Liver (tissue), 9 donors: Measurements from ENCODE around the gene STAT2. TPM values are rescaled to one million over a fixed set of nuclear protein-coding genes. Genes with fewer than 3 reads are reported as not detected.
A peak's percentile ranks its signal among the peaks of the same experiment; 100 is the strongest.

Experiments used
- DNase-seq: peaks from one replicate; pipeline ENCODE4 v3.0.0-alpha.2; 2017; ENCODE audit warnings: low spot score
- H3K27ac ChIP-seq, 2 donors: one replicate each; pipeline ENCODE4 v1.7.0; 2013; ENCODE audit warnings: inconsistent platforms in 2 of 2, low read length in 2 of 2, control low read depth in 1 of 2, low read depth in 1 of 2, mild to moderate bottlenecking in 1 of 2
- H3K27me3 ChIP-seq, 4 donors: one replicate each; pipeline versions ENCODE4 v1.6.1 to v1.7.0; 2013; ENCODE audit warnings: low read length in 3 of 4, inconsistent platforms in 1 of 4, mild to moderate bottlenecking in 1 of 4, moderate library complexity in 1 of 4; ENCODE audit not compliant: control insufficient read depth in 4 of 4, insufficient read depth in 4 of 4
- H3K36me3 ChIP-seq, 4 donors: one replicate each; pipeline versions ENCODE4 v1.6.1 to v1.7.0; 2013; ENCODE audit warnings: low read length in 3 of 4, mild to moderate bottlenecking in 3 of 4, low read depth in 1 of 4, moderate library complexity in 1 of 4; ENCODE audit not compliant: control insufficient read depth in 4 of 4, insufficient read depth in 3 of 4
- H3K4me1 ChIP-seq, 4 donors: one replicate each; pipeline versions ENCODE4 v1.6.1 to v1.7.0; 2013; ENCODE audit warnings: low read length in 3 of 4, mild to moderate bottlenecking in 3 of 4, moderate library complexity in 1 of 4; ENCODE audit not compliant: control insufficient read depth in 4 of 4, insufficient read depth in 4 of 4
- H3K4me3 ChIP-seq, 3 donors: one replicate each; pipeline versions ENCODE4 v1.6.1 to v1.7.0; 2013; ENCODE audit warnings: low read length in 3 of 3, control low read depth in 1 of 3, low read depth in 1 of 3, mild to moderate bottlenecking in 1 of 3
- H3K9ac ChIP-seq, 2 donors: one replicate each; pipeline ENCODE4 v1.7.0; 2013; ENCODE audit warnings: low read length in 2 of 2, mild to moderate bottlenecking in 2 of 2, moderate library complexity in 2 of 2, control low read depth in 1 of 2, low read depth in 1 of 2
- H3K9me3 ChIP-seq, 4 donors: one replicate each; pipeline versions ENCODE4 v1.6.1 to v1.7.0; 2013; ENCODE audit warnings: low read length in 3 of 4; ENCODE audit not compliant: control insufficient read depth in 4 of 4
- ATF3 ChIP-seq: IDR thresholded peaks from 2 replicates; pipeline ENCODE4 v1.6.1; 2016; ENCODE audit warnings: antibody characterized with exemption
- CTCF ChIP-seq: fragments of 150-350 bp; IDR thresholded peaks from 2 replicates; pipeline ENCODE4 v1.5.1; 2017; ENCODE audit warnings: improper control_type of control experiment, low read depth, low read length; ENCODE audit not compliant: missing input control
- GABPA ChIP-seq, 2 donors: IDR thresholded peaks in 1 of 2; conservative IDR thresholded peaks in 1 of 2; 2 replicates each; pipeline ENCODE4 v1.6.1; 2016; ENCODE audit warnings: antibody characterized with exemption in 2 of 2, mild to moderate bottlenecking in 1 of 2, moderate library complexity in 1 of 2
- HNF4A ChIP-seq, 2 donors: conservative IDR thresholded peaks; 2 replicates each; pipeline ENCODE4 v1.6.1; 2016; ENCODE audit warnings: antibody characterized with exemption in 2 of 2, mild to moderate bottlenecking in 2 of 2
- RAD21 ChIP-seq, 2 donors: IDR thresholded peaks; 2 replicates each; pipeline ENCODE4 v1.6.1; 2016; ENCODE audit warnings: antibody characterized with exemption in 2 of 2, mild to moderate bottlenecking in 2 of 2
- RXRA ChIP-seq, 2 donors: IDR thresholded peaks; 2 replicates each; pipeline ENCODE4 v1.6.1; 2017 to 2018; ENCODE audit warnings: antibody characterized with exemption in 2 of 2, mild to moderate bottlenecking in 1 of 2
- SP1 ChIP-seq: IDR thresholded peaks from 2 replicates; pipeline ENCODE4 v1.6.1; 2018; ENCODE audit warnings: antibody characterized with exemption, mild to moderate bottlenecking
- YY1 ChIP-seq: IDR thresholded peaks from 2 replicates; pipeline ENCODE4 v1.6.1; 2016; ENCODE audit warnings: antibody characterized with exemption, mild to moderate bottlenecking
- WGBS: extraction: QIAGEN DNeasy Blood & Tissue Kit; methylation state at CpG from one replicate; pipeline ENCODE4 v1.1.7; 2013; 5-methylcytosine and 5-hydroxymethylcytosine counted together
- polyA plus RNA-seq, 2 donors: library from polyadenylated mRNA; stranded (reverse) in 1 of 2; unstranded in 1 of 2; fragments of 200-250 nt in 1 of 2; fragments of >200 nt in 1 of 2; fragmentation: Nextera tagmentation in 1 of 2; extraction: Ambion mirVana in 1 of 2; gene quantifications; one replicate each; pipeline versions ENCODE4 v1.2.1 to v1.2.3, GENCODE V29; 2013 to 2015
- total RNA-seq, 2 donors: library from RNA; depleted of rRNA; stranded (reverse); fragments of >200 nt; gene quantifications; one replicate each; pipeline ENCODE4 v1.2.3, GENCODE V29; 2014
- TF ChIP-seq, protein P1 (sequence below): IDR thresholded peaks from 2 replicates; pipeline ENCODE4 v1.6.1; 2016; ENCODE audit warnings: antibody characterized with exemption, mild to moderate bottlenecking
- donor health status: healthy.
- donor health status: healthy.
- donor health status: healthy.
- donor health status: healthy.
- donor health status: healthy.

The STAT2 gene
- total and polyA plus RNA-seq, 4 donors = 48.4 to 219 (median 66.6) TPM

DNA sequence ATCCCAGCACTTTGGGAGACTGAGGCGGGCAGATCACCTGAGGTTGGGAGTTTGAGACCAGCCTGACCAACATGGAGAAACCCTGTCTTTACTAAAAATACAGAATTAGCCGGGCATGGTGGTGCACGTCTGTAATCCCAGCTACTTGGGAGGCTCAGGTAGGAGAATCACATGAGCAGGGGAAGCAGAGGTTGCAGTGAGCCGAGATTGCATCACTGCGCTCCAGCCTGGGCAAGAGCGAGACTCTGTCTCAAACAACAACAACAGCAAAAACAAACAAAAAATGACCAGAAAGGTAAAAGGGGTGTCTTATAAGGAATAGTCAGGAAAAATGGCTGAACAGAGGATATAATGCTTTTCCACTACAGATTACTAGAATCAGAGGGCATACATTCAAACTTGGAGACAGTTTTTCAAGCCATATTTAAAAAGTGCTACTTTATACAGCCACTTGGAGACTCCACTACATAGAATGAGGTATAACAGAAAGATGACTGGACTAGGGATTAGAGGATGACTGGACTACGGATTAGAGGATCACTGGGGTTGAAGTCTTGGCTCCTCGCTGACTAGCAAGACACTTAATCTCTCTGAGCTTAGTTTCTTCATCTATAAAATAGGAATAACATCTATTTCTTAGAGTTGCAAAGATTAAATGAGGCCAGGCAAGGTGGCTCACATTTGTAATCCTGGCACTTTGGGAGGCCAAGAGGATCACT lies 54.9 kb downstream of the STAT2 start:
- no peak for DNase-seq
- H3K4me3 ChIP-seq = no peak overlapping the region
- H3K9ac ChIP-seq = no peak overlapping the region
- peak in 1 of 2 donors; percentile 21 for TF ChIP-seq RXRA (IDR thresholded peaks at IDR 0.05)
- TF ChIP-seq ATF3 = peak; percentile 55
- TF ChIP-seq RAD21 (IDR thresholded peaks at IDR 0.05) = peak in 1 of 2 donors; percentile 8
- peak in 1 of 2 donors; percentile 11 for TF ChIP-seq HNF4A (conservative IDR thresholded peaks at IDR 0.05)
- no peak for TF ChIP-seq YY1
- 73% methylated on average over 8 of the region's 8 CpGs for WGBS
- no peaks in the 10 kb centered on the region for H3K9me3 ChIP-seq
- H3K27me3 ChIP-seq = no peaks in the 10 kb centered on the region
- H3K27ac ChIP-seq = peak overlapping the region in 1 of 2 donors; percentile 47
- peaks cover 3 to 14% (median 10%) of the 10 kb centered on the region in 4 donors for H3K36me3 ChIP-seq
- H3K4me1 ChIP-seq = peaks cover 6 to 50% (median 39%) of the 10 kb centered on the region in 4 donors

- peaks cover 6 to 55% (median 41%) of the 10 kb centered on the region in 4 donors for H3K4me1 ChIP-seq
- no peak for DNase-seq
- TF ChIP-seq SP1 = no peak
- no peak for TF ChIP-seq YY1
- TF ChIP-seq, protein P1, sequence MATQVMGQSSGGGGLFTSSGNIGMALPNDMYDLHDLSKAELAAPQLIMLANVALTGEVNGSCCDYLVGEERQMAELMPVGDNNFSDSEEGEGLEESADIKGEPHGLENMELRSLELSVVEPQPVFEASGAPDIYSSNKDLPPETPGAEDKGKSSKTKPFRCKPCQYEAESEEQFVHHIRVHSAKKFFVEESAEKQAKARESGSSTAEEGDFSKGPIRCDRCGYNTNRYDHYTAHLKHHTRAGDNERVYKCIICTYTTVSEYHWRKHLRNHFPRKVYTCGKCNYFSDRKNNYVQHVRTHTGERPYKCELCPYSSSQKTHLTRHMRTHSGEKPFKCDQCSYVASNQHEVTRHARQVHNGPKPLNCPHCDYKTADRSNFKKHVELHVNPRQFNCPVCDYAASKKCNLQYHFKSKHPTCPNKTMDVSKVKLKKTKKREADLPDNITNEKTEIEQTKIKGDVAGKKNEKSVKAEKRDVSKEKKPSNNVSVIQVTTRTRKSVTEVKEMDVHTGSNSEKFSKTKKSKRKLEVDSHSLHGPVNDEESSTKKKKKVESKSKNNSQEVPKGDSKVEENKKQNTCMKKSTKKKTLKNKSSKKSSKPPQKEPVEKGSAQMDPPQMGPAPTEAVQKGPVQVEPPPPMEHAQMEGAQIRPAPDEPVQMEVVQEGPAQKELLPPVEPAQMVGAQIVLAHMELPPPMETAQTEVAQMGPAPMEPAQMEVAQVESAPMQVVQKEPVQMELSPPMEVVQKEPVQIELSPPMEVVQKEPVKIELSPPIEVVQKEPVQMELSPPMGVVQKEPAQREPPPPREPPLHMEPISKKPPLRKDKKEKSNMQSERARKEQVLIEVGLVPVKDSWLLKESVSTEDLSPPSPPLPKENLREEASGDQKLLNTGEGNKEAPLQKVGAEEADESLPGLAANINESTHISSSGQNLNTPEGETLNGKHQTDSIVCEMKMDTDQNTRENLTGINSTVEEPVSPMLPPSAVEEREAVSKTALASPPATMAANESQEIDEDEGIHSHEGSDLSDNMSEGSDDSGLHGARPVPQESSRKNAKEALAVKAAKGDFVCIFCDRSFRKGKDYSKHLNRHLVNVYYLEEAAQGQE = no peak
- no peak for TF ChIP-seq GABPA (IDR thresholded peaks at IDR 0.05 in 1 of 2, conservative IDR thresholded peaks at IDR 0.05 in 1 of 2)
- TF ChIP-seq CTCF = no peak
- H3K36me3 ChIP-seq = peaks cover 0 to 8% (median 5%) of the 10 kb centered on the region in 4 donors
- H3K27me3 ChIP-seq = no peaks in the 10 kb centered on the region
- no peak overlapping the region for H3K27ac ChIP-seq
- no peaks in the 10 kb centered on the region for H3K9me3 ChIP-seq
- H3K9ac ChIP-seq = no peak overlapping the region
- WGBS = 95% methylated on average over 3 of the region's 3 CpGs
- no peak overlapping the region for H3K4me3 ChIP-seq
These were observed 55.6 kb downstream of the STAT2 start for GRCh38 chr12:56304276-56304675.
